Measurements from ENCODE around the gene TMEM192.

- TF ChIP-seq CTCF (conservative IDR thresholded peaks at IDR 0.05; ENCODE audit: low read length), result no peak
- TF ChIP-seq EZH2phosphoT487 (IDR thresholded peaks at IDR 0.05; ENCODE audit: borderline replicate concordance, low read depth, low read length), result no peak
These were observed 26.2 kb upstream of the TMEM192 start for GRCh38 chr4:165138843-165139242.
